OCI-LY3 (cell line): ENCODE data around the gene ZBTB48.

Source experiments
- CTCF ChIP-seq: fragments of 200-600, 300-600 bp; sonication (generic); IDR thresholded peaks from 2 replicates; pipeline ENCODE4 v1.5.1; 2014; ENCODE audit warnings: antibody characterized with exemption, low read length, low read depth
- EZH2phosphoT487 ChIP-seq: fragments of 200-600 bp; shearing (Covaris generic); IDR thresholded peaks from 2 replicates; pipeline ENCODE4 v1.6.1; 2018; ENCODE audit warnings: antibody characterized with exemption, mixed run types, low read depth

GRCh38 chr1:6590046-6590445, 10.3 kb downstream of the ZBTB48 start:
- no peak for TF ChIP-seq CTCF
- TF ChIP-seq EZH2phosphoT487 = no peak
